Nucleus accumbens (tissue), 56 donors: ENCODE data around the gene MOGAT3.

Experiments
- DNase-seq, 56 donors: peaks; one replicate each; lab custom pipeline; 2025; lab: John Stamatoyannopoulos, UW

The MOGAT3 gene

GRCh38 chr7:101200862-101201599, at the start of gene MOGAT3:
Gene MOGAT3 (minus strand): TSS chr7:101201036. CDS start chr7:101200854, 182 bp downstream.
- DNase-seq: no peak

- no peak for DNase-seq
Measured at GRCh38 chr7:101250324-101250723, 49.5 kb upstream of the MOGAT3 start.

- no peak for DNase-seq
Measured at GRCh38 chr7:101248276-101248675, 47.4 kb upstream of the MOGAT3 start.

GRCh38 chr7:101245147-101245668, 44.4 kb upstream of the MOGAT3 start:
- peak in 2 of 56 donors; percentile 40 to 51 for DNase-seq

GRCh38 chr7:101244375-101245146, 43.7 kb upstream of the MOGAT3 start, which contains the start of gene FIS1:
Gene FIS1 (minus strand): TSS chr7:101245081. CDS start chr7:101245004, 77 bp downstream.
- peak; percentile 74 to 100 (median 96) for DNase-seq

GRCh38 chr7:101243646-101244374, 43.0 kb upstream of the MOGAT3 start:
- peak in 8 of 56 donors; percentile 27 to 72 (median 38) for DNase-seq

- DNase-seq: no peak
Measured at GRCh38 chr7:101241443-101242349, 40.9 kb upstream of the MOGAT3 start.

- DNase-seq: no peak
Measured at GRCh38 chr7:101241015-101241363, 40.2 kb upstream of the MOGAT3 start.

- DNase-seq: no peak
Measured at GRCh38 chr7:101240226-101241014, 39.6 kb upstream of the MOGAT3 start.

- DNase-seq: no peak
Measured at GRCh38 chr7:101239951-101240220, 39.0 kb upstream of the MOGAT3 start.

- no peak for DNase-seq
Measured at GRCh38 chr7:101239191-101239950, 38.5 kb upstream of the MOGAT3 start.

- no peak for DNase-seq
Measured at GRCh38 chr7:101238226-101239182, 37.7 kb upstream of the MOGAT3 start.

GRCh38 chr7:101237206-101238067, 36.6 kb upstream of the MOGAT3 start, which contains the start of gene CLDN15:
Gene CLDN15 (minus strand): TSS chr7:101237802. CDS start chr7:101237581, 221 bp downstream.
- DNase-seq: peak in 6 of 56 donors; percentile 9 to 38 (median 24)

- DNase-seq: no peak
Measured at GRCh38 chr7:101236292-101236835, 35.5 kb upstream of the MOGAT3 start.

GRCh38 chr7:101235522-101235921, 34.7 kb upstream of the MOGAT3 start:
- DNase-seq: no peak

- DNase-seq: peak in 1 of 56 donors; percentile 9
Measured at GRCh38 chr7:101235050-101235449, 34.2 kb upstream of the MOGAT3 start.
